Measurements from ENCODE around the gene ATP11A.

ATP11A gene

DNA sequence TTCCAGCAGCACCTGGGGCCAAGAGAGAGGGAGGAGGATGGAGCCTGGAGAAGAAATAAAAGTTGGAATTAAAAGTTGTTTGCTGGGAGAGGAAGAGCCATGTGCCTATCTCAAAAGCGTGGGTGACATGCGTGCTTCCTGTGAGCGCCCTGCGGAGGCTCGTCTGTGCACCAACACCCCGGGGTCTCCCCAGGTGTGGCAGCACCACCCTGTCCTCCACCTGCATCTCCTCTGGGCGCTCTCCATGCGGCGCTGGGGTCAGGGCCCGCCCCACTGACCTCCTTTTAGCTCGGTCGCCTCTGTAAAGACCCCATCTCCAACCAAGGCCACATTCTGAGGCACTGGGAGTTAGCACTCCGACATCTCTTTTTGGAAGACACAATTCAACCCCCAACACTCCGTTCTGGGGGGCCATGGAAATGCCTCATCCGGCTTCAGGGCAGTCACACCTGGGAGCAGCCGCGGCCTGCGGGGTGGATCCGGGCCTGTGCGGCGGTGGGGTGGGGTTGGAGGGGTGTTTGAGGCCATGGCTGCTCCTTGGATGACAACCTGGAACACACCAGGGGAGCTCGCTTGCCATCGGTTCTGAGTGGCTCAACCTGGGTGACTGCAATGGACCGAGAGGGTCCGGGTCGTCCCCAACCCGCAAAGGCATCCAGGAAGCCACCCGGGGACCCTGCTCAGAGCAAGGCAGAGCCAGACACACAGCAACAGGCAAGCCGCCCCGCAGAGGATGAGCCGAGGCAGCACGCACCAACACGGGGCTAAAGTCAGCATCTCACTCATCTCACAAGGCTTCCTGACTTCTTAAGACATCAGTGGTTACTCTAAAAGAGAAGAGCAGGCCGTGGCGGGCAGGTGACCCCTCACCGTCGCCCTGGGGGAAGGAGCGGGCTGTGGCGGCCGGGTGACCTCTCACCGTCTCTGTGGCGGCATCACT, 199.8 kb downstream of the ATP11A start:
- H3K4me3 ChIP-seq (ENCODE audit: low read length): no peak overlapping the region
- no peaks in the 10 kb centered on the region for H3K9me3 ChIP-seq (ENCODE audit: control insufficient read depth, low read length)
- H3K4me1 ChIP-seq (ENCODE audit: control insufficient read depth, insufficient read depth, low read length): peaks cover 4% of the 10 kb centered on the region
- peaks cover 59% of the 10 kb centered on the region for H3K27me3 ChIP-seq (replicated peaks; ENCODE audit: control insufficient read depth, insufficient read depth, low read length)
- H3K36me3 ChIP-seq (ENCODE audit: control insufficient read depth, insufficient read depth, low read length, severe bottlenecking): no peaks in the 10 kb centered on the region
- DNase-seq (ENCODE audit: low read depth): no peak
- H3K9ac ChIP-seq (ENCODE audit: low read length): no peak overlapping the region

DNA sequence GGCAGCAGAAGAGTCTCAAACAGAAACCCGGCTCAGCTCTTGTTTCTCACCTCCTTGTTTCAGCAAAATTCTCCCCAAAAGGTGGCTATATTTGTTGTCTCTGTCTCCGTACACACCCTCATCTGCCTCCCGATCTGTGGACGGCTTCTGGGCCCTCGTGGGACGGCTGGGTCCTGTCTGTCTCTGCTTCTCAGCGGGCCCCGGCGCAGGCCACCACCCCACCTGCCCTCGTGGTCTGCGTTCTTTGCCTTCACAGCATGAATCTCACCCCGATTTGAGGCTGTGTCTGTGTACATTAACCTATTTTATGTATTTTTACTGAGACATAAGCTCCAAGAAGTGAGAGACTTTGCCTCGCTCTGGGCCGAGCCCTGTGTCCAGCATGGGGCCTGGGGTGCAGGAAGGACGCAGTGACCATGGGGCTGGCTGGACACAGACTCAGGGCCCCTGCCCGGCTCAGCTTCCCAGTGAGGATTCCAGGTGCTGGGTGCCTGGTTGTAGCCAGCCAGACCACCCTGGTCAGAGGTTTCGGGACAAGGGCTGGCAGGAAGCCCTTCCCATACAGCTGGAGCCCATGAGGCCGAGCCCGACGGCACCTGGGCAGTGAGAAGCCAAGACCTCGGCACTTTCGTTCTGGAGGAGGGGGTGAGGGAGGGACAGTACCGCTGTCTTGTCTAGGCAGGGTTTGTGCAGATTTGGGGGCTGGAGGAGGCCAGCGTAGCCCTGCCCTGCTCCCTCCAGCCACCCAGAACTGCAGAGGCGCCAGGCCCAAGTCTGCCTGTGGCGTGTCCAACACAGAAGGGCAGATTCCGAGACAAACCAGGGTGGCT, 200.7 kb downstream of the ATP11A start:
- H3K36me3 ChIP-seq (ENCODE audit: control insufficient read depth, insufficient read depth, low read length, severe bottlenecking): no peaks in the 10 kb centered on the region
- peaks cover 4% of the 10 kb centered on the region for H3K4me1 ChIP-seq (ENCODE audit: control insufficient read depth, insufficient read depth, low read length)
- no peak overlapping the region for H3K9ac ChIP-seq (ENCODE audit: low read length)
- no peak overlapping the region for H3K4me3 ChIP-seq (ENCODE audit: low read length)
- DNase-seq (ENCODE audit: low read depth): no peak
- peaks cover 68% of the 10 kb centered on the region for H3K27me3 ChIP-seq (replicated peaks; ENCODE audit: control insufficient read depth, insufficient read depth, low read length)
- H3K9me3 ChIP-seq (ENCODE audit: control insufficient read depth, low read length): no peaks in the 10 kb centered on the region

DNA sequence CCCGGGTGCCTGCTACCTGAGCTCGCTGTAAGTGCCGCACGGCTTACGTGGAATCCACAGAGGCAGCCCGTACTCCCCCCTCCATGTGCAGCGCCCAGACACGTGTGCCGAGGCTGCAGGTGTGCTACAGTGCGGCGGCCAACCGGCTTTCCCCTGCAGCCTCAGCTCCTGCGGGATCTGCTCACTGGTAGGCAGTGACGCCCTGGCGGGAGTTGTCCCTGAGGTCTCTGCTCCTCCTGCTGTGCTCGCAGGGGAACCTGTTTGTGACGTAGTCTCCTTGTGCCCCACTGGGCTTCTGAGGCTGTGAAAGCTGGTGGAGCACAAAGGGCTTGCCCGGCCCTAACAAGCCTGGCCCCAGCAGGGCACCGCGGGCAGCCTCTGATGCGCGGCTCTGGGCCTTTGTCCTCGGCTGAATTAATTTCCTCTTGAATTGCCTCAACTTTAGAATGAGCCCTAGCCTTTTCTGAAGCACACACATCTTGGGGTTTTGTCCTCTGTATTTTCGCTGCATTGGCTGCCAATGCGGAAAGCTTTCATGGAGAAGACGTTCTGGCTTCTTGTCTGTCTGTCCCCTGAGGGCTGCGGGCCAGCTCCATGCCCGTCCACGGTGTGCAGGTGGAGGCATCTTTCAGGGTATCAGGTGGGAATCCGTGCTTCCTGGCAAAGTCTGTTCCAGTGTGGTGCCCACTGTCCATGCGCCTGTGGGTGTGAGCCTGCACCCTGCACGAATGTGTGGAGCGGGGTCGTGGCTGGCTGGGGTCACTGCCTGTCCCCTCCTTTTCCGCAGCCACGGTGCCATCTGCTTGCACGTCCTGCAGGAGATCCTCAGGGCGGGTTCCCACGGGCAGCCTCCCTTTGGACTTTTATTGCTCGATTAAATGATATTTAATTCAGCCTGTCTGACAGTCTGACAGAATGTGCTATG, 201.9 kb downstream of the ATP11A start:
- no peaks in the 10 kb centered on the region for H3K9me3 ChIP-seq (ENCODE audit: control insufficient read depth, low read length)
- no peaks in the 10 kb centered on the region for H3K4me1 ChIP-seq (ENCODE audit: control insufficient read depth, insufficient read depth, low read length)
- no peak overlapping the region for H3K4me3 ChIP-seq (ENCODE audit: low read length)
- no peak overlapping the region for H3K9ac ChIP-seq (ENCODE audit: low read length)
- DNase-seq (ENCODE audit: low read depth): no peak
- H3K27me3 ChIP-seq (replicated peaks; ENCODE audit: control insufficient read depth, insufficient read depth, low read length): peaks cover 80% of the 10 kb centered on the region
- H3K36me3 ChIP-seq (ENCODE audit: control insufficient read depth, insufficient read depth, low read length, severe bottlenecking): no peaks in the 10 kb centered on the region

- H3K9ac ChIP-seq (ENCODE audit: low read length): no peak overlapping the region
- no peak for DNase-seq (ENCODE audit: low read depth)
Measured at GRCh38 chr13:112892426-112893206, 202.8 kb downstream of the ATP11A start.

GRCh38 chr13:112893207-112893569, 203.3 kb downstream of the ATP11A start:
- Histone ChIP-seq H3K27me3 (replicated peaks; ENCODE audit: control insufficient read depth, insufficient read depth, low read length) (peaks cover 84% of the 10 kb centered on the region), H3K9me3 (ENCODE audit: control insufficient read depth, low read length) (no peaks in the 10 kb centered on the region), H3K36me3 (ENCODE audit: control insufficient read depth, insufficient read depth, low read length, severe bottlenecking) (no peaks in the 10 kb centered on the region), H3K4me3 (ENCODE audit: low read length) (no peak overlapping the region), H3K4me1 (ENCODE audit: control insufficient read depth, insufficient read depth, low read length) (no peaks in the 10 kb centered on the region), H3K9ac (ENCODE audit: low read length) (no peak overlapping the region)
- no peak for DNase-seq (ENCODE audit: low read depth)

More at GRCh38 chr13:112892426-112893206, 202.8 kb downstream of the ATP11A start:
- no peaks in the 10 kb centered on the region for H3K36me3 ChIP-seq (ENCODE audit: control insufficient read depth, insufficient read depth, low read length, severe bottlenecking)
- no peak overlapping the region for H3K4me3 ChIP-seq (ENCODE audit: low read length)
- H3K9me3 ChIP-seq (ENCODE audit: control insufficient read depth, low read length): no peaks in the 10 kb centered on the region
- H3K4me1 ChIP-seq (ENCODE audit: control insufficient read depth, insufficient read depth, low read length): no peaks in the 10 kb centered on the region
- H3K27me3 ChIP-seq (replicated peaks; ENCODE audit: control insufficient read depth, insufficient read depth, low read length): peaks cover 87% of the 10 kb centered on the region

- no peak for DNase-seq (ENCODE audit: low read depth)
Measured at GRCh38 chr13:112893570-112894422, 204.0 kb downstream of the ATP11A start.

GRCh38 chr13:112894423-112894672, 204.5 kb downstream of the ATP11A start:
- DNase-seq (ENCODE audit: low read depth): no peak
- Histone ChIP-seq H3K9ac (ENCODE audit: low read length) (no peak overlapping the region), H3K9me3 (ENCODE audit: control insufficient read depth, low read length) (no peaks in the 10 kb centered on the region), H3K36me3 (ENCODE audit: control insufficient read depth, insufficient read depth, low read length, severe bottlenecking) (no peaks in the 10 kb centered on the region), H3K4me1 (ENCODE audit: control insufficient read depth, insufficient read depth, low read length) (no peaks in the 10 kb centered on the region), H3K4me3 (ENCODE audit: low read length) (no peak overlapping the region), H3K27me3 (replicated peaks; ENCODE audit: control insufficient read depth, insufficient read depth, low read length) (peaks cover 75% of the 10 kb centered on the region)

More at GRCh38 chr13:112893570-112894422, 204.0 kb downstream of the ATP11A start:
- Histone ChIP-seq H3K9me3 (ENCODE audit: control insufficient read depth, low read length) (no peaks in the 10 kb centered on the region), H3K36me3 (ENCODE audit: control insufficient read depth, insufficient read depth, low read length, severe bottlenecking) (no peaks in the 10 kb centered on the region), H3K27me3 (replicated peaks; ENCODE audit: control insufficient read depth, insufficient read depth, low read length) (peaks cover 78% of the 10 kb centered on the region), H3K4me1 (ENCODE audit: control insufficient read depth, insufficient read depth, low read length) (no peaks in the 10 kb centered on the region), H3K9ac (ENCODE audit: low read length) (no peak overlapping the region), H3K4me3 (ENCODE audit: low read length) (no peak overlapping the region)

- Histone ChIP-seq H3K4me1 (ENCODE audit: control insufficient read depth, insufficient read depth, low read length) (no peaks in the 10 kb centered on the region), H3K4me3 (ENCODE audit: low read length) (no peak overlapping the region), H3K36me3 (ENCODE audit: control insufficient read depth, insufficient read depth, low read length, severe bottlenecking) (no peaks in the 10 kb centered on the region), H3K9ac (ENCODE audit: low read length) (no peak overlapping the region), H3K27me3 (replicated peaks; ENCODE audit: control insufficient read depth, insufficient read depth, low read length) (peaks cover 76% of the 10 kb centered on the region), H3K9me3 (ENCODE audit: control insufficient read depth, low read length) (no peaks in the 10 kb centered on the region)
- no peak for DNase-seq (ENCODE audit: low read depth)
Measured at GRCh38 chr13:112894673-112895481, 205.0 kb downstream of the ATP11A start.

- Histone ChIP-seq H3K4me1 (ENCODE audit: control insufficient read depth, insufficient read depth, low read length) (no peaks in the 10 kb centered on the region), H3K4me3 (ENCODE audit: low read length) (no peak overlapping the region), H3K9ac (ENCODE audit: low read length) (no peak overlapping the region), H3K27me3 (replicated peaks; ENCODE audit: control insufficient read depth, insufficient read depth, low read length) (peaks cover 76% of the 10 kb centered on the region), H3K36me3 (ENCODE audit: control insufficient read depth, insufficient read depth, low read length, severe bottlenecking) (no peaks in the 10 kb centered on the region), H3K9me3 (ENCODE audit: control insufficient read depth, low read length) (no peaks in the 10 kb centered on the region)
- no peak for DNase-seq (ENCODE audit: low read depth)
Measured at GRCh38 chr13:112895521-112896465, 206.0 kb downstream of the ATP11A start.
